GM21737 (cell line): ENCODE data around the gene STAB1.

ENCODE experiments used
- ATAC-seq: cut with Tn5 transposase; IDR thresholded peaks from one replicate; pipeline ENCODE4 v1.9.1; 2021; ENCODE audit warnings: mild to moderate bottlenecking, moderate library complexity; ENCODE audit not compliant: unreplicated experiment

Gene STAB1

GRCh38 chr3:52484680-52485461 is 10.3 kb upstream of the STAB1 start:
- no peak for ATAC-seq

- no peak for ATAC-seq
Observed at GRCh38 chr3:52487050-52487787, 7.9 kb upstream of the STAB1 start.

GRCh38 chr3:52487788-52488691 is 7.1 kb upstream of the STAB1 start:
- no peak for ATAC-seq

GRCh38 chr3:52488746-52489145 is 6.4 kb upstream of the STAB1 start:
- ATAC-seq: no peak

- no peak for ATAC-seq
Observed at GRCh38 chr3:52489453-52489852, 5.7 kb upstream of the STAB1 start.

GRCh38 chr3:52490035-52490938 is 4.9 kb upstream of the STAB1 start:
- ATAC-seq: no peak

GRCh38 chr3:52490939-52491526 is 4.1 kb upstream of the STAB1 start:
- ATAC-seq: no peak

- no peak for ATAC-seq
Observed at GRCh38 chr3:52492059-52492458, 3.1 kb upstream of the STAB1 start.

GRCh38 chr3:52493232-52494017 is 1.7 kb upstream of the STAB1 start:
- no peak for ATAC-seq

GRCh38 chr3:52494445-52494844 is 693 bp upstream of the STAB1 start:
- ATAC-seq: no peak

GRCh38 chr3:52495777-52496602 is 852 bp downstream of the STAB1 start:
- ATAC-seq: no peak

- no peak for ATAC-seq
Observed at GRCh38 chr3:52498137-52499054, 3.3 kb downstream of the STAB1 start.

GRCh38 chr3:52501046-52501445 is 5.9 kb downstream of the STAB1 start:
- ATAC-seq: no peak

- no peak for ATAC-seq
Observed at GRCh38 chr3:52502001-52502400, 6.9 kb downstream of the STAB1 start.

GRCh38 chr3:52502808-52503350 is 7.7 kb downstream of the STAB1 start:
- no peak for ATAC-seq

- no peak for ATAC-seq
Observed at GRCh38 chr3:52503788-52504424, 8.8 kb downstream of the STAB1 start.
